GM12878 (cell line): ENCODE data around the gene CCDC138. TPM values are rescaled to one million over a fixed set of nuclear protein-coding genes. Genes with fewer than 3 reads are reported as not detected.

ENCODE experiments used
- ATAC-seq: fragments of 200-7000 bp; cut with Tn5 transposase; 3 replicates; pipeline ENCODE4 v1.9.1; 2020; ENCODE audit warnings: mild to moderate bottlenecking, moderate library complexity
- BruUV-seq: library from RNA; stranded (reverse); fragments of 400-500 nt; replicated peaks from 2 replicates; lab custom pipeline; 2021; lab: Mats Ljungman, UMichigan
- CTCF ChIA-PET: fragments of 300-600 bp; sonication (Branson Sonifier 250); formaldehyde crosslinking; extraction: SDS; loops from one replicate; lab custom pipeline; 2021; ENCODE audit warnings: inconsistent platforms; lab: Yijun Ruan, JAX
- POLR2A ChIA-PET: fragments of 350-600 bp; formaldehyde crosslinking; extraction: SDS; loops from one replicate; lab custom pipeline; 2021; ENCODE audit warnings: inconsistent platforms; lab: Charles Lee
- RAD21 ChIA-PET: fragments of 300-600 bp; sonication (Branson Sonifier 250); formaldehyde crosslinking; loops from one replicate; lab custom pipeline; 2023; ENCODE audit warnings: antibody characterized with exemption; ENCODE audit not compliant: unreplicated experiment; lab: Charles Lee
- SMC1A ChIA-PET: fragments of 300-600 bp; sonication (Branson Sonifier 250); formaldehyde crosslinking; loops from one replicate; lab custom pipeline; 2023; ENCODE audit not compliant: unreplicated experiment, uncharacterized antibody; lab: Charles Lee
- DNase-seq: peaks from one replicate; pipeline ENCODE4 v3.0.0-alpha.2; 2011; ENCODE audit warnings: low read depth, low spot score
- FAIRE-seq: peaks from 3 replicates; lab custom pipeline; 2011; peaks lifted over from hg19 to GRCh38; lab: Jason Lieb, UNC
- H2AFZ ChIP-seq: 2 replicates; pipeline ENCODE4 v1.6.0; 2011; ENCODE audit warnings: low read depth, low read length, control low read depth; ENCODE audit not compliant: control insufficient read depth
- H3K27ac ChIP-seq: 2 replicates; pipeline ENCODE4 v1.5.1; 2011; ENCODE audit warnings: control low read depth; ENCODE audit not compliant: control insufficient read depth, insufficient read depth
- H3K27me3 ChIP-seq, 2 experiments: replicated peaks in 1 of 2; 2 replicates each; pipeline versions ENCODE4 v1.6.0 to v1.6.1; 2011; ENCODE audit warnings: low read length in 1 of 2; ENCODE audit not compliant: control insufficient read depth in 2 of 2, insufficient read depth in 2 of 2
- H3K36me3 ChIP-seq, 2 experiments: 2 replicates each; pipeline ENCODE4 v1.5.1; 2011; ENCODE audit warnings: low read length in 1 of 2; ENCODE audit not compliant: control insufficient read depth in 2 of 2, insufficient read depth in 2 of 2
- H3K4me1 ChIP-seq: 2 replicates; pipeline ENCODE4 v1.6.1; 2011; ENCODE audit warnings: mild to moderate bottlenecking, low read length, moderate library complexity, mixed read lengths; ENCODE audit not compliant: control insufficient read depth, insufficient read depth
- H3K4me2 ChIP-seq: 2 replicates; pipeline ENCODE4 v1.6.0; 2011; ENCODE audit warnings: control low read depth; ENCODE audit not compliant: control insufficient read depth, insufficient read depth
- H3K4me3 ChIP-seq: fragments of 200-600 bp; sonication (generic); 2 replicates; pipeline ENCODE4 v1.5.1; 2016
- H3K79me2 ChIP-seq: 2 replicates; pipeline ENCODE4 v1.6.0; 2011; ENCODE audit warnings: low read length; ENCODE audit not compliant: control insufficient read depth, insufficient read depth
- H3K9ac ChIP-seq: 2 replicates; pipeline ENCODE4 v1.8.0; 2011; ENCODE audit warnings: low read length, control low read depth, mixed read lengths; ENCODE audit not compliant: control insufficient read depth, insufficient read depth
- H3K9me3 ChIP-seq: replicated peaks from 3 replicates; pipeline ENCODE4 v1.5.1; 2011; ENCODE audit warnings: mild to moderate bottlenecking, low read length; ENCODE audit not compliant: control insufficient read depth, insufficient read depth
- H4K20me1 ChIP-seq: 2 replicates; pipeline ENCODE4 v1.6.0; 2011; ENCODE audit not compliant: control insufficient read depth, insufficient read depth
- CBFB ChIP-seq: IDR thresholded peaks from 2 replicates; pipeline ENCODE4 v1.6.1; 2016; ENCODE audit warnings: antibody characterized with exemption, low read depth
- EZH2 ChIP-seq: IDR thresholded peaks from 2 replicates; pipeline ENCODE4 v1.6.1; 2012; ENCODE audit warnings: low read depth, mild to moderate bottlenecking, control low read depth, inconsistent platforms, low read length, borderline replicate concordance; ENCODE audit not compliant: control insufficient read depth
- MEF2B ChIP-seq: fragments of 450-650 bp; IDR thresholded peaks from 2 replicates; pipeline ENCODE4 v1.6.1; 2018; ENCODE audit warnings: mild to moderate bottlenecking, moderate library complexity; ENCODE audit not compliant: partially characterized antibody, poor library complexity, severe bottlenecking
- RUNX3 ChIP-seq: IDR thresholded peaks from 2 replicates; pipeline ENCODE4 v1.6.1; 2012; ENCODE audit warnings: low read length, inconsistent platforms
- STAT1 ChIP-seq: fragments of 450-650 bp; conservative IDR thresholded peaks from 2 replicates; pipeline ENCODE4 v1.6.1; 2014; ENCODE audit warnings: antibody characterized with exemption, mild to moderate bottlenecking
- ZBTB33 ChIP-seq: fragments of 450-650 bp; IDR thresholded peaks from 2 replicates; pipeline ENCODE4 v1.6.1; 2017; ENCODE audit warnings: mild to moderate bottlenecking
- WGBS: methylation state at CpG from one replicate; pipeline ENCODE4 v1.1.6; 2016; ENCODE audit warnings: low lambda C conversion rate; ENCODE audit not compliant: insufficient replicate concordance, insufficient coverage; ENCODE audit errors: missing lambda C conversion rate; 5-methylcytosine and 5-hydroxymethylcytosine counted together
- in situ Hi-C: fragments of 300-500 bp; cut with MboI; formaldehyde crosslinking; loops from 9 replicates; pipeline ENCODE4 v1.14.3; 2018; ENCODE audit warnings: mixed read lengths
- intact Hi-C: fragments of 100-400 bp; cut with micrococcal nuclease; formaldehyde crosslinking; loops from one replicate; pipeline ENCODE4 v1.14.2; 2022; ENCODE audit not compliant: unreplicated experiment
- polyA plus RNA-seq, 11 experiments: library from polyadenylated mRNA; depleted of rRNA in 4 of 11; unstranded in 6 of 11; stranded (reverse) in 5 of 11; fragments of >200 nt; fragmentation: Nextera tagmentation in 4 of 11; fragmentation: Illumina TruSeq in 1 of 11; extraction: Ambion mirVana in 4 of 11; extraction: Trizol in 1 of 11; gene quantifications; 1 replicate in 1 of 11; 2 replicates in 10 of 11; pipeline versions ENCODE4 v1.2.1 to v1.2.3, GENCODE V29; 2011 to 2016; ENCODE audit warnings: inconsistent platforms in 2 of 11, missing spikeins in 2 of 11, low read depth in 1 of 11
- total RNA-seq, 4 experiments: library from RNA; depleted of rRNA in 3 of 4; stranded (reverse); fragments of >200 nt in 3 of 4; fragmentation: Illumina TruSeq in 1 of 4; extraction: Trizol in 1 of 4; gene quantifications; 2 replicates each; pipeline versions ENCODE4 v1.2.1 to v1.2.3, GENCODE V29; 2013 to 2021

The CCDC138 gene
- total and polyA plus RNA-seq, 10 of the 15 experiments (the other 5 are each of a cell fraction or from before 2014, with no cell fraction given), result 7.9 to 19.4 (median 13.0) TPM

GRCh38 chr2:108786008-108786353 lies 590 bp upstream of the CCDC138 start (continued):
- TF ChIP-seq ZBTB33, result no peak
- no peak for TF ChIP-seq STAT1
- TF ChIP-seq MEF2B, result no peak
- no peak for TF ChIP-seq EZH2
- TF ChIP-seq RUNX3, result no peak

DNA sequence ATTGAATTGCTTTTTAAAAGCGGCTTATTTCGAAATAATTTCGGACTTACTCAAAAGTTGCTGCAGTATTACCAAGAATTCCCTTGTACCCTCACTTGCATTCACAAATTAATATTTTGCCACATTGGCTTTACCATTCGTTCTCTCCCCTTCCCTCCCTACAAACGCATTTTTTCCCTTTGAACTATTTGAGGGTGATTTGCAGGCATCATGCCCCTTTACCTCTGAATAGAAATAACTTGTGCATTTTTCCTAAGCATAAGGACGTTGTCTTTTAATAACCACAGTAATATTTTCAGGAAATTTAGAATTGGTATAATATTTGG lies 608 bp downstream of the CCDC138 start:
- ChIA-PET RAD21 (no interaction called here), CTCF (interaction anchor here (0.5 kb wide), 1 partner anchor 144 kb away, joined by 4 read pairs; no protein-coding TSS in a partner anchor), POLR2A (no interaction called here), SMC1A (interaction anchor here (0.8 to 1.2 kb wide), 3 partner anchors 10 to 167 kb away, joined by 3 to 4 read pairs (median 3); no protein-coding TSS in a partner anchor)
- no peak for FAIRE-seq
- TSS peak; percentile 51 for BruUV-seq
- peak overlapping the region; percentile 79 for H3K4me2 ChIP-seq
- peak overlapping the region; percentile 80 for H3K9ac ChIP-seq
- peak overlapping the region; percentile 92 for H2AFZ ChIP-seq
- in situ Hi-C loops, result no loop called here
- H3K36me3 ChIP-seq, result peaks cover 2 to 11% of the 10 kb centered on the region in 2 experiments; a peak in 3 of 4 replicates
- H3K4me1 ChIP-seq, result no peaks in the 10 kb centered on the region
- DNase-seq, result no peak
- H3K27ac ChIP-seq, result peak overlapping the region; percentile 75
- peak overlapping the region; percentile 92 for H3K4me3 ChIP-seq
- H4K20me1 ChIP-seq, result no peaks in the 10 kb centered on the region
- H3K79me2 ChIP-seq, result peaks cover 15% of the 10 kb centered on the region
- WGBS, result under 1% methylated on average over 6 of the region's 6 CpGs
- TF ChIP-seq CBFB, result no peak
- H3K9me3 ChIP-seq, result no peaks in the 10 kb centered on the region
- ATAC-seq, result no peak
- no peaks in the 10 kb centered on the region for H3K27me3 ChIP-seq
- intact Hi-C loops, result no loop called here
